Trophoblast cell (in vitro differentiated cells and primary cell): ENCODE measurements around the gene SF3A1.

Experiments used
- DNase-seq, 2 donors: peaks; one replicate each; pipeline ENCODE4 v3.0.0-alpha.2; 2016
- H2AFZ ChIP-seq: 2 replicates; pipeline ENCODE4 v1.6.1; 2013; ENCODE audit warnings: low read length, moderate library complexity, mild to moderate bottlenecking; ENCODE audit not compliant: insufficient read depth, poor library complexity
- H2AK5ac ChIP-seq: 2 replicates; pipeline ENCODE4 v1.6.1; 2013; ENCODE audit warnings: mild to moderate bottlenecking, low read length
- H2BK120ac ChIP-seq: 2 replicates; pipeline ENCODE4 v1.6.1; 2013; ENCODE audit warnings: low read length, mild to moderate bottlenecking, moderate library complexity; ENCODE audit not compliant: insufficient read depth, poor library complexity
- H2BK12ac ChIP-seq: 2 replicates; pipeline ENCODE4 v1.6.1; 2013; ENCODE audit warnings: mild to moderate bottlenecking, low read length, moderate library complexity
- H2BK5ac ChIP-seq: 2 replicates; pipeline ENCODE4 v1.6.1; 2013; ENCODE audit warnings: low read length, low read depth, moderate library complexity, mild to moderate bottlenecking; ENCODE audit not compliant: poor library complexity
- H3K14ac ChIP-seq: 2 replicates; pipeline ENCODE4 v1.6.1; 2013; ENCODE audit warnings: mild to moderate bottlenecking, low read length
- H3K18ac ChIP-seq: 2 replicates; pipeline ENCODE4 v1.6.1; 2013; ENCODE audit warnings: mild to moderate bottlenecking, low read length
- H3K23ac ChIP-seq: 2 replicates; pipeline ENCODE4 v1.6.1; 2013; ENCODE audit warnings: low read length
- H3K27ac ChIP-seq: 2 replicates; pipeline ENCODE4 v1.5.1; 2013; ENCODE audit warnings: low read depth, mild to moderate bottlenecking, inconsistent platforms, low read length, moderate library complexity
- H3K27me3 ChIP-seq: 2 replicates; pipeline ENCODE4 v1.6.1; 2013; ENCODE audit warnings: inconsistent platforms, mild to moderate bottlenecking, low read length, moderate library complexity; ENCODE audit not compliant: insufficient read depth
- H3K36me3 ChIP-seq, 2 experiments: 1 replicate in 1 of 2; 2 replicates in 1 of 2; pipeline ENCODE4 v1.6.1; 2013; ENCODE audit warnings: low read length in 2 of 2, mild to moderate bottlenecking in 2 of 2, moderate library complexity in 1 of 2; ENCODE audit not compliant: insufficient read depth in 2 of 2, control insufficient read depth in 1 of 2
- H3K4ac ChIP-seq: 2 replicates; pipeline ENCODE4 v1.6.1; 2013; ENCODE audit warnings: low read depth, mild to moderate bottlenecking, low read length, moderate library complexity
- H3K4me1 ChIP-seq, 2 experiments: 1 replicate in 1 of 2; 2 replicates in 1 of 2; pipeline ENCODE4 v1.6.1; 2013; ENCODE audit warnings: low read length in 2 of 2, mild to moderate bottlenecking in 2 of 2, moderate library complexity in 1 of 2; ENCODE audit not compliant: insufficient read depth in 2 of 2, control insufficient read depth in 1 of 2
- H3K4me2 ChIP-seq: 2 replicates; pipeline ENCODE4 v1.6.1; 2013; ENCODE audit warnings: inconsistent platforms, mild to moderate bottlenecking, low read length, moderate library complexity
- H3K4me3 ChIP-seq: 2 replicates; pipeline ENCODE4 v1.5.1; 2013; ENCODE audit warnings: mild to moderate bottlenecking, low read depth, low read length, inconsistent platforms
- H3K79me1 ChIP-seq: one replicate; pipeline ENCODE4 v1.6.1; 2013; ENCODE audit warnings: low read length
- H3K79me2 ChIP-seq: 2 replicates; pipeline ENCODE4 v1.6.1; 2013; ENCODE audit warnings: low read length, mild to moderate bottlenecking; ENCODE audit not compliant: control insufficient read depth, insufficient read depth, poor library complexity
- H3K9ac ChIP-seq: 2 replicates; pipeline ENCODE4 v1.6.1; 2013; ENCODE audit warnings: mild to moderate bottlenecking, low read length
- H3K9me3 ChIP-seq: 2 replicates; pipeline ENCODE4 v1.6.1; 2013; ENCODE audit warnings: low read depth, mild to moderate bottlenecking, control low read depth, inconsistent platforms, low read length; ENCODE audit not compliant: insufficient read depth
- H4K12ac ChIP-seq: 2 replicates; pipeline ENCODE4 v1.6.1; 2013; ENCODE audit warnings: low read depth, mild to moderate bottlenecking, low read length, moderate library complexity
- H4K8ac ChIP-seq: 2 replicates; pipeline ENCODE4 v1.6.1; 2013; ENCODE audit warnings: low read depth, mild to moderate bottlenecking, low read length, moderate library complexity
- H4K91ac ChIP-seq: one replicate; pipeline ENCODE4 v1.6.1; 2013; ENCODE audit warnings: low read depth, mild to moderate bottlenecking, low read length, moderate library complexity
- WGBS: extraction: QIAGEN DNeasy Blood & Tissue Kit; methylation state at CpG from one replicate; pipeline ENCODE4 v1.1.7; 2013; ENCODE audit warnings: missing lambda C conversion rate; ENCODE audit not compliant: insufficient read length, insufficient coverage; ENCODE audit errors: extremely low coverage; 5-methylcytosine and 5-hydroxymethylcytosine counted together

The SF3A1 gene

DNA sequence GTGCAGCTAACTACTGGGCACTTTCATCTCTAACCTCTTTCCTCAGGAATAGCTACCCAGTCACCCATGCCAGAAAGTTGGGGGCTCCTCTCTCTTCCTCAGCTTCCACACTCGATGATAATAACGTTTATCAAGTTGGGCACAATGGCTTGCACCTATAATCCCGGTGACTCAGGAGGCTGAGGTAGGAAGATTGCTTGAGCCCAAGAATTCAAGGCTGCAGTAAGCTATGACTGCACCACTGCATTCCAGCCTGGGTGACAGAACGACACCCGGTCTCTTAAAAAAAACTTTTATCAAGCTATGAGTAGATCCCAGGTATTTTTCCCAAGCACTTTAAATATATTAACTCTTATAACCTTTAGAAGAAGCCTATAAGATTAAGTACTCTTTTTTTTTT, 2.0 kb downstream of the SF3A1 start:
- H2AFZ ChIP-seq: no peak overlapping the region
- no peak overlapping the region for H3K18ac ChIP-seq
- H3K4me1 ChIP-seq: peaks cover 2 to 8% of the 10 kb centered on the region in 2 experiments
- no peak overlapping the region for H2BK120ac ChIP-seq
- H4K91ac ChIP-seq: no peak overlapping the region
- peaks cover 18% of the 10 kb centered on the region for H3K79me2 ChIP-seq
- H2AK5ac ChIP-seq: no peak overlapping the region
- no CpG with 5 or more reads among the region's 5 CpGs for WGBS
- no peak overlapping the region for H2BK12ac ChIP-seq
- no peaks in the 10 kb centered on the region for H3K9me3 ChIP-seq
- no peak overlapping the region for H3K9ac ChIP-seq
- peaks cover 11% of the 10 kb centered on the region for H3K79me1 ChIP-seq
- no peaks in the 10 kb centered on the region for H3K27me3 ChIP-seq
- no peak overlapping the region for H2BK5ac ChIP-seq
- no peak overlapping the region for H4K8ac ChIP-seq
- DNase-seq: peak in 1 of 2 donors; percentile 25
- no peak overlapping the region for H3K27ac ChIP-seq
- no peak overlapping the region for H3K4me3 ChIP-seq
- peaks cover 14 to 31% of the 10 kb centered on the region in 2 experiments for H3K36me3 ChIP-seq
- H3K4me2 ChIP-seq: no peak overlapping the region
- no peak overlapping the region for H4K12ac ChIP-seq
- peak overlapping the region; percentile 41 for H3K4ac ChIP-seq
- H3K23ac ChIP-seq: no peak overlapping the region
- no peak overlapping the region for H3K14ac ChIP-seq

DNA sequence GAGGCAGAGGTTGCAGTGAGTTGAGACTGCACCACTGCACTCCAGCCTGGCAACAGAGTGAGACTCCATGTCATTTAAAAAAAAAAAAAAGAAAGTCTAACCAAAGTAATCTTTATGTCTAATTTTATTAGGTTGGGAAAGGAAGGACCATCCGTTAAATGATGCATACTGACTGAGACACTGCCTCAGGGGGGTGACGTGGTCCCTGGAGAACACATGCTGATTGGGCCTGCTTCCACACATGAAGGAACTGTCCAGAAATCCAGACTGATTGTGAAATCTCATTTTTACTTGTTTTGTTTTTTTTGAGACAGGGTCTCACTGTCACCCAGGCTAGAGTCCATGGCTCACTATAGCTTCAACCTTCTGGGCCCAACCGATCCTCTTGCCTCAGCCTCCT, 5.5 kb downstream of the SF3A1 start:
- Histone ChIP-seq H3K18ac (no peak overlapping the region), H2BK5ac (no peak overlapping the region), H3K79me2 (peaks cover 14% of the 10 kb centered on the region), H3K9me3 (no peaks in the 10 kb centered on the region), H3K4me1 (peaks cover 2 to 8% of the 10 kb centered on the region in 2 experiments), H4K91ac (no peak overlapping the region), H3K9ac (no peak overlapping the region), H3K4me3 (no peak overlapping the region), H3K14ac (no peak overlapping the region), H2AK5ac (no peak overlapping the region), H4K8ac (no peak overlapping the region), H3K36me3 (peaks cover 30 to 53% of the 10 kb centered on the region in 2 experiments), H3K23ac (no peak overlapping the region), H3K27ac (no peak overlapping the region), H2BK120ac (no peak overlapping the region), H2BK12ac (no peak overlapping the region), H3K79me1 (peaks cover 2% of the 10 kb centered on the region), H3K4me2 (no peak overlapping the region), H4K12ac (no peak overlapping the region), H2AFZ (no peak overlapping the region), H3K4ac (peak overlapping the region; percentile 6), H3K27me3 (no peaks in the 10 kb centered on the region)
- no CpG with 5 or more reads among the region's 3 CpGs for WGBS
- DNase-seq: peak in 1 of 2 donors; percentile 18

GRCh38 chr22:30348809-30349208, 7.9 kb downstream of the SF3A1 start:
- Histone ChIP-seq H3K79me2 (no peaks in the 10 kb centered on the region), H3K18ac (no peak overlapping the region), H2BK120ac (no peak overlapping the region), H3K4me1 (no peaks in the 10 kb centered on the region), H3K79me1 (no peaks in the 10 kb centered on the region), H2BK12ac (no peak overlapping the region), H3K27me3 (no peaks in the 10 kb centered on the region), H3K9me3 (no peaks in the 10 kb centered on the region), H3K27ac (no peak overlapping the region), H3K4me3 (no peak overlapping the region), H3K4me2 (no peak overlapping the region), H2BK5ac (no peak overlapping the region), H2AFZ (no peak overlapping the region), H4K8ac (no peak overlapping the region), H3K14ac (no peak overlapping the region), H3K4ac (no peak overlapping the region), H2AK5ac (no peak overlapping the region), H3K23ac (no peak overlapping the region), H4K91ac (no peak overlapping the region), H4K12ac (no peak overlapping the region), H3K9ac (no peak overlapping the region), H3K36me3 (peaks cover 51 to 76% of the 10 kb centered on the region in 2 experiments)
- no peak for DNase-seq
- WGBS: no CpG with 5 or more reads among the region's 4 CpGs

- Histone ChIP-seq H4K91ac (no peak overlapping the region), H3K27me3 (no peaks in the 10 kb centered on the region), H4K8ac (no peak overlapping the region), H3K27ac (no peak overlapping the region), H4K12ac (no peak overlapping the region), H3K4me3 (no peak overlapping the region), H3K4me1 (no peaks in the 10 kb centered on the region), H3K4me2 (no peak overlapping the region), H2AK5ac (no peak overlapping the region), H2BK12ac (no peak overlapping the region), H3K79me1 (no peaks in the 10 kb centered on the region), H3K18ac (no peak overlapping the region), H2BK5ac (no peak overlapping the region), H3K4ac (no peak overlapping the region), H3K23ac (no peak overlapping the region), H3K9ac (no peak overlapping the region), H3K14ac (no peak overlapping the region), H2AFZ (no peak overlapping the region), H2BK120ac (no peak overlapping the region), H3K79me2 (no peaks in the 10 kb centered on the region), H3K9me3 (no peaks in the 10 kb centered on the region), H3K36me3 (peaks cover 51 to 75% of the 10 kb centered on the region in 2 experiments)
- WGBS: no CpG with 5 or more reads among the region's 4 CpGs
- DNase-seq: no peak
Measured at GRCh38 chr22:30348404-30348803, 8.3 kb downstream of the SF3A1 start.
